RWPE2 (cell line): ENCODE measurements around the gene PCSK5.
"Not testable (repeated sequence)": the region's sequence is repeated elsewhere in the genome, so short reads cannot be mapped to it uniquely, and the experiment has no call there.

Source experiments
- ATAC-seq: fragments of 200-7000 bp; cut with Tn5 transposase; 3 replicates; pipeline ENCODE4 v1.9.1; 2021; ENCODE audit warnings: low read depth
- DNase-seq: peaks from one replicate; pipeline ENCODE4 v3.0.0-alpha.2; 2020; ENCODE audit warnings: low spot score
- H3K27ac ChIP-seq: fragments of 450-650 bp; 2 replicates; pipeline ENCODE4 v1.5.1; 2017; ENCODE audit warnings: mild to moderate bottlenecking; ENCODE audit not compliant: poor library complexity, severe bottlenecking
- H3K27me3 ChIP-seq: fragments of 250-450 bp; sonication (Bioruptor Pico); 2 replicates; pipeline ENCODE4 v1.5.1; 2021; ENCODE audit warnings: mild to moderate bottlenecking, moderate library complexity; ENCODE audit not compliant: insufficient read depth, poor library complexity, severe bottlenecking
- H3K36me3 ChIP-seq: fragments of 250-450 bp; sonication (Bioruptor Pico); 2 replicates; pipeline ENCODE4 v1.5.1; 2020; ENCODE audit warnings: low read depth, mild to moderate bottlenecking, moderate library complexity
- H3K4me1 ChIP-seq: fragments of 250-450 bp; sonication (Bioruptor Pico); 2 replicates; pipeline ENCODE4 v1.5.1; 2021; ENCODE audit warnings: mild to moderate bottlenecking, moderate library complexity; ENCODE audit not compliant: insufficient read depth, poor library complexity, severe bottlenecking
- H3K4me3 ChIP-seq: fragments of 250-450 bp; sonication (Bioruptor Pico); 2 replicates; pipeline ENCODE4 v1.5.1; 2021; ENCODE audit warnings: mild to moderate bottlenecking, moderate library complexity; ENCODE audit not compliant: severe bottlenecking
- H3K9me3 ChIP-seq: fragments of 250-450 bp; sonication (Bioruptor Pico); 2 replicates; pipeline ENCODE4 v1.5.1; 2021; ENCODE audit warnings: mild to moderate bottlenecking, moderate library complexity; ENCODE audit not compliant: severe bottlenecking
- TF ChIP-seq, protein P1 (sequence below): fragments of 450-650 bp; IDR thresholded peaks from one replicate; pipeline ENCODE4 v1.5.1; 2017; ENCODE audit warnings: mild to moderate bottlenecking, moderate library complexity; ENCODE audit not compliant: poor library complexity, severe bottlenecking

Gene PCSK5

DNA sequence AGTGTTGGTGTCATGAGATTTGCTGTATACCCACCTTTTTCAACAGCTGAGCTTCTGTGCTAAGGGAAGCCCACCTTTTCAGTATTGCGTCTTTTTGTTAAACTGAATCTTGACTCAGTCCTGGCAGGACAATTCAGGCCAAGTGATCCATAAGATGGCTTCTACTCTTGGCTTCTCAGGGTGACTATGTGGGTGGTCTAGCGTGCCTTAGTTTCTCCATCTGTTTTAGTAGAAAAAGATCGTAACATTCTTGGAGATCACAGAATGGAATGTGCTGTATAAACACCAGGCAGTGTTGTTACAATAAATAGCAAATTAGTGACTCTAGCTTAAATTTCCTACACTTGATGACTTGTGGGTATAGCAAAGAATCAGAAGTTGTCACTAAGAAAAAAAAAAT is 66.6 kb downstream of the PCSK5 start:
- TF ChIP-seq, protein P1, sequence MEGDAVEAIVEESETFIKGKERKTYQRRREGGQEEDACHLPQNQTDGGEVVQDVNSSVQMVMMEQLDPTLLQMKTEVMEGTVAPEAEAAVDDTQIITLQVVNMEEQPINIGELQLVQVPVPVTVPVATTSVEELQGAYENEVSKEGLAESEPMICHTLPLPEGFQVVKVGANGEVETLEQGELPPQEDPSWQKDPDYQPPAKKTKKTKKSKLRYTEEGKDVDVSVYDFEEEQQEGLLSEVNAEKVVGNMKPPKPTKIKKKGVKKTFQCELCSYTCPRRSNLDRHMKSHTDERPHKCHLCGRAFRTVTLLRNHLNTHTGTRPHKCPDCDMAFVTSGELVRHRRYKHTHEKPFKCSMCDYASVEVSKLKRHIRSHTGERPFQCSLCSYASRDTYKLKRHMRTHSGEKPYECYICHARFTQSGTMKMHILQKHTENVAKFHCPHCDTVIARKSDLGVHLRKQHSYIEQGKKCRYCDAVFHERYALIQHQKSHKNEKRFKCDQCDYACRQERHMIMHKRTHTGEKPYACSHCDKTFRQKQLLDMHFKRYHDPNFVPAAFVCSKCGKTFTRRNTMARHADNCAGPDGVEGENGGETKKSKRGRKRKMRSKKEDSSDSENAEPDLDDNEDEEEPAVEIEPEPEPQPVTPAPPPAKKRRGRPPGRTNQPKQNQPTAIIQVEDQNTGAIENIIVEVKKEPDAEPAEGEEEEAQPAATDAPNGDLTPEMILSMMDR = no peak
- DNase-seq (no peak), ATAC-seq (no peak)
- no peaks in the 10 kb centered on the region for H3K36me3 ChIP-seq
- H3K9me3 ChIP-seq = no peaks in the 10 kb centered on the region
- H3K4me3 ChIP-seq = no peak overlapping the region
- H3K27ac ChIP-seq = no peak overlapping the region
- H3K27me3 ChIP-seq = no peaks in the 10 kb centered on the region
- H3K4me1 ChIP-seq = no peaks in the 10 kb centered on the region

DNA sequence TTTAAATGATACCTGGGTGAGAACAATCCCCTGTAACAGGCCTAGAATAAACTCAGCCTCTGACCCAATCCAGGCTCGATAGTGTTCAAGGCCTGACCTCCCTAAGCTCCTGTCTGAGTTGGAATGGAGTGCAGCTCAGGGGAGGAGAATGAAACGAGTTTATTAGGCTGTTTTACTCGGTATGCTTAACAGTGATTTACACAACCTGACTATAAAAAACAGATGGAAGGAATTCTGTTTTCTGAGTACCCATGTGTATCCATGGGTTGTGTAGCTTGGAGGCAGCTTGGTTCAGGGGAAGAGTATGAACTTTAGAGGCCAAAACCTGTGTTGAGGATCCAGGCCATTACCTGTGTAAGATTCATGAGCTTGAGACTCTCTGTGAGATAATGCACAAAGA is 67.8 kb downstream of the PCSK5 start:
- no peaks in the 10 kb centered on the region for H3K9me3 ChIP-seq
- ATAC-seq = no peak
- no peaks in the 10 kb centered on the region for H3K27me3 ChIP-seq
- TF ChIP-seq, protein P1 = no peak
- no peak overlapping the region for H3K4me3 ChIP-seq
- H3K36me3 ChIP-seq = no peaks in the 10 kb centered on the region
- no peak for DNase-seq
- H3K4me1 ChIP-seq = no peaks in the 10 kb centered on the region
- no peak overlapping the region for H3K27ac ChIP-seq

DNA sequence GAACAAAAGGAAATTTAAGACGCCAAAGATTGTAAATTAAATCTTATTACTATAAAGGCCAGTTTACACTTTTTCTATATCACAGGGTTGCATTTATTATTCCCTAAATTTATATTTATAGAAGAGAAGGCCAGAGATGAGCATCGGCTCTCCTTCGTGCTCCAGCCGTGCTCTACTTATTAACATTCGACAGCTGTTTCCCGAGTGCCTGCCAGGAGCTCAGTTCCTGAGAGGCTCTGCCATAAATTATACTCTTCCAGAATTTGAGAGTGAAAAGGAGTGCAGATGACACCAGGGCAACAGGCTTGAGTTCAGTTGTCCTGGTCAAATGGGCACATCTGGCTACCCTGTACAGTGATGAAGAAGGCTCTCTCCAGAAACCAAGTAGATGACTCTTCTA is 70.1 kb downstream of the PCSK5 start:
- Histone ChIP-seq H3K4me3 (no peak overlapping the region), H3K27ac (no peak overlapping the region), H3K4me1 (peaks cover 9% of the 10 kb centered on the region), H3K9me3 (no peaks in the 10 kb centered on the region), H3K27me3 (no peaks in the 10 kb centered on the region), H3K36me3 (no peaks in the 10 kb centered on the region)
- no peak for ATAC-seq
- TF ChIP-seq, protein P1 = no peak
- no peak for DNase-seq

DNA sequence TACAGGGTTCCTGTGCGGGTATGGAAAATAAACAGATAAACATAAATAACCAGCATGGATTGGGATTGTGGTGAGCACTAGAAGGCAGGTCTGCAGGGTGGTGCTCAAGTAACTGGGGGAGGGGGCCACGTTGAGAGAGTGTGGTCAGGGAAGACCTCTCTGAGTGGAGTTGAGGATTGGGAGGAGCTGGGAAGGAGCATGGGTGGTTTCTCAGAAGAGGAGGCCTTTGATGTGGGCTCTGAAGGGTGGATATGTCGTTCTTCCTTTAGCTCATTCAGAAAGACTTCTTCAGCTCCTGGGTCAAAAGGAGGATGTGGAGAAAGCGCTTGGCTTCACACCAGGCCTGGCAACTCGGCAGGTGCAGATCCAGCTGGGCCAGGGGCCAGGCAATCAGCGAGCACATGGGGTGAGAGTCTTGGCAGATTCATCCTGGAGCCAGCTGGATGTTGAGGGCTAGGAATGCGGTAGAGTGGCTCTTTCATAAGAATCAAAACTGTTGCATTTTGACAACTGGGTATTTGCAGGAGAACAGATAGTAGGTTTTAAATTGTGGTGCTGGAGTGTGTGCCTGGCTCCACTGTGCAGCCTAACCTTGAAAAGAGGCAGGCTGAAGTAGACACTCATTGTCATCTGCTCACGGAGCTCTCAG is 71.7 kb downstream of the PCSK5 start:
- H3K36me3 ChIP-seq = no peaks in the 10 kb centered on the region
- H3K4me1 ChIP-seq = peaks cover 9% of the 10 kb centered on the region
- no peak overlapping the region for H3K27ac ChIP-seq
- H3K27me3 ChIP-seq = no peaks in the 10 kb centered on the region
- no peaks in the 10 kb centered on the region for H3K9me3 ChIP-seq
- TF ChIP-seq, protein P1 = no peak
- H3K4me3 ChIP-seq = no peak overlapping the region
- ATAC-seq (no peak), DNase-seq (no peak)

DNA sequence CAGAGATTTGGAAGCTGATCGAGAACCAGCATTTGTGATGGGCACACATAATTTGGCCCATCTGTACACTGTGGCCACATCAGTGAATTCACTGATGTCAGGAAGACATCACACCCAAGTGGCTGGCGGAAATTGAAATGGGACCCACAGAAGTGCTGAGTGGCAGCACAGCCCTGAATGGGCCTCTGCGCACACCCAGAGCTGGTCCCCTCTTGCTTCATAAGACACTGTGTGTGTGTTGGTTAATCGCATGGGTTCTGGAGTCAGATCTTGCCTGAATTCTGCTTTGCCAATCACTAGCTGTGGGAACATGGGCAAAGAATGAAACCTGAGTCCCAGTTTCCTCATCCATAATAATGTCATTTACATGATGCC is 72.2 kb downstream of the PCSK5 start:
- ATAC-seq (no peak), DNase-seq (no peak)
- H3K4me1 ChIP-seq = peaks cover 9% of the 10 kb centered on the region

DNA sequence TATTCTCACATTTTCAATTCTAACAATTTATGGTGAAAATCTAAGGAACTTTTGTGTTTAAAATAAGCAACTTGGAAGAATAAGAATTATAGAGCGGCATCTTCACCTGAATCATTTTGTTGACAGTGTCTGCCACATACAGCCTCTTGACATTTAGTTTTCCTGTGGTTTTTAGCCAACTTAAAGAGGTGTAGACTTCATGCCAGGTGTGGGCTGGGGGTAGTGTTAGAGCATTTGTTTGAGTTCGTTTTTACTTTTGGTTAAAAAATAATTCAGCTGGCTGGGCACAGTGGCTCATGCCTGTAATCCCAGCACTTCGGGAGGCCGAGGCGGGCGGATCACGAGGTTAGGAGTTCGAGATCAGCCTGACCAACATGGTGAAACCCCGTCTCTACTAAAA is 72.8 kb downstream of the PCSK5 start:
- not testable (repeated sequence) for ATAC-seq, H3K27me3 ChIP-seq, H3K4me3 ChIP-seq, H3K4me1 ChIP-seq, H3K9me3 ChIP-seq, DNase-seq, H3K36me3 ChIP-seq
- H3K27ac ChIP-seq = peak overlapping the region; percentile 23

More for the DNA sequence above, 72.2 kb downstream of the PCSK5 start:
- Histone ChIP-seq H3K27ac (no peak overlapping the region), H3K9me3 (no peaks in the 10 kb centered on the region), H3K27me3 (no peaks in the 10 kb centered on the region), H3K36me3 (no peaks in the 10 kb centered on the region), H3K4me3 (no peak overlapping the region)
- TF ChIP-seq, protein P1 = no peak
